ENCODE data around the gene FAM98B. TPM values are rescaled to one million over a fixed set of nuclear protein-coding genes. Genes with fewer than 3 reads are reported as not detected.
A peak's percentile ranks its signal among the peaks of the same experiment; 100 is the strongest.
"Not testable (repeated sequence)": the region's sequence is repeated elsewhere in the genome, so short reads cannot be mapped to it uniquely, and the experiment has no call there.

Gene FAM98B
- total and polyA plus RNA-seq, 5 donors from 2014 or later, result 2.2 to 19.3 (median 4.4) TPM

DNA sequence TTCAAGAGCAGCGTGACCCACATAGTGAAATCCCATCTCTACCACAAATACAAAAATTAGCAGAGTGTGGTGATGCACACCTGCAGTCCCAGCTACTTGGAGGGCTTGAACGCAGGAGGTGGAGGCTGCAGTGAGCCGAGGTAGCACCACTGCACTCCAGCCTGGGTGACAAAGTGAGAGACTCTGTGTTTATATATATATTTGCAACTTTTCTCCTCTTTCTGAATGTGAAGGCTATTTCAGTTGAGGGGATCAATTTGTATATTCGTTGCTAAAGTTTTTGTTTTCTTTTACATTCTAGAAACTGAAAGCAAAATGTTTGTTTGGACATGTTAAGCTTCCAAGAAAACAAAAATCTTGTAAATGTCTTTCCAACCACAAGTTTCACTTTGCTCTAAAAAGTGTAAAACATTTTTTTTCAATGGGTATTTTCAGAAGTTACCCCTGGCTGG lies 29.8 kb upstream of the FAM98B start:
- ATAC-seq (ENCODE audit: low read depth in 2 of 2), result no peak
- Mint-ChIP-seq H3K36me3 (no peaks in the 10 kb centered on the region), H3K4me1 (no peaks in the 10 kb centered on the region), H3K27me3 (peaks cover 35% of the 10 kb centered on the region), H3K4me3 (no peak overlapping the region), H3K9me3 (no peaks in the 10 kb centered on the region), H3K27ac (no peak overlapping the region)
- no peaks in the 10 kb centered on the region for H3K9me3 ChIP-seq (ENCODE audit: control insufficient read depth in 2 of 2, low read length in 2 of 2)
- H3K36me3 ChIP-seq (ENCODE audit: control insufficient read depth, insufficient read depth, low read length), result no peaks in the 10 kb centered on the region
- no peak overlapping the region for H3K27ac ChIP-seq (ENCODE audit: insufficient read depth, low read length, poor library complexity, severe bottlenecking)
- no peak overlapping the region for H3K4me3 ChIP-seq (ENCODE audit: low read depth, low read length)
- H3K4me1 ChIP-seq (ENCODE audit: control insufficient read depth, insufficient read depth, low read length, poor library complexity, severe bottlenecking), result no peaks in the 10 kb centered on the region
- peaks cover 17% of the 10 kb centered on the region for H3K27me3 ChIP-seq (ENCODE audit: control insufficient read depth, insufficient read depth, low read length)
- DNase-seq, result peak in 1 of 3 donors; percentile 19

DNA sequence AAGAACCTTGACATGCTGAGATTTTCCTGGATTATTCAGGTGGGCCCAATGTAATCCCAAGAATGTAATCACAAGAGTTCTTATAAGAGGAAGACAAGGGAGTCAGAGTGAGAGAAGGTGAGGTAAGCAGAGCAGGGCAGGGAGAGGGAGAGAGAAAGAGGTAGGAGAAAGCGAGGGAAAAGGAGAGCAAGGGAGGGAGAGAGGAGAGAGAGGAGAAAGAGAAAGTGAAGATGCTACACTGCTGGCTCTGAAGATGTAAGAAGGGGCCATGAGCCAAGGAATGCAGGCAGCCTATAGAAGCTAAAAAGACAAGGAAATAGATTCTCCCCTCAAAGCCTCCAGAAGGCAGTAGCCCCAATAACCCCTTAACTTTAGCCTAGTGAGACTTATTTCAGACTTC lies 28.7 kb upstream of the FAM98B start:
- Mint-ChIP-seq H3K4me3 (no peak overlapping the region), H3K27ac (no peak overlapping the region), H3K4me1 (no peaks in the 10 kb centered on the region), H3K36me3 (no peaks in the 10 kb centered on the region), H3K9me3 (no peaks in the 10 kb centered on the region), H3K27me3 (peaks cover 42% of the 10 kb centered on the region)
- Histone ChIP-seq H3K27me3 (ENCODE audit: control insufficient read depth, insufficient read depth, low read length) (peaks cover 23% of the 10 kb centered on the region), H3K36me3 (ENCODE audit: control insufficient read depth, insufficient read depth, low read length) (no peaks in the 10 kb centered on the region), H3K4me1 (ENCODE audit: control insufficient read depth, insufficient read depth, low read length, poor library complexity, severe bottlenecking) (no peaks in the 10 kb centered on the region), H3K27ac (ENCODE audit: insufficient read depth, low read length, poor library complexity, severe bottlenecking) (no peak overlapping the region), H3K9me3 (ENCODE audit: control insufficient read depth in 2 of 2, low read length in 2 of 2) (no peaks in the 10 kb centered on the region), H3K4me3 (ENCODE audit: low read depth, low read length) (no peak overlapping the region)
- ATAC-seq (ENCODE audit: low read depth in 2 of 2), result no peak
- DNase-seq, result no peak

DNA sequence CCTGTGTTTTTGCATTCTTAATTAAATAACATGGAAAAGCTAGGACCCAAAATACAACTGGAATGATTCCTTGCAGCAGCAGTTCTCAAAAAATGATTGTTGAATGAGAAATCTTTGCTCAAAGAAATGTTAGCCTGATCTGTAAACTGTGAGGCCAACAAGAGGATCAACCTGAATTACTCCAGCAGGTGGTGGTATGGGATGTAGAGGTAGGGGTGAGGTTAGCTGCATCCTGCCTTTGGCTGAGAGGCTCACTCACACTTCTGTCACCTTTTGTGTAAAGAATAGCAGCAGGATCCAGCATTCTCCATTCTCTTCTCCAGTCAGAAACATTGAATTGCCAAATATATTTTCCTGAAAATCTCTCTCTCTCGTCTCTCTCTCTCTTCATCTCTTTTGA lies 26.5 kb upstream of the FAM98B start:
- peaks cover 61% of the 10 kb centered on the region for H3K27me3 Mint-ChIP-seq
- Histone ChIP-seq H3K4me3 (ENCODE audit: low read depth, low read length) (no peak overlapping the region), H3K4me1 (ENCODE audit: control insufficient read depth, insufficient read depth, low read length, poor library complexity, severe bottlenecking) (no peaks in the 10 kb centered on the region), H3K27ac (ENCODE audit: insufficient read depth, low read length, poor library complexity, severe bottlenecking) (no peak overlapping the region), H3K9me3 (ENCODE audit: control insufficient read depth in 2 of 2, low read length in 2 of 2) (no peaks in the 10 kb centered on the region), H3K27me3 (ENCODE audit: control insufficient read depth, insufficient read depth, low read length) (peaks cover 27% of the 10 kb centered on the region), H3K36me3 (ENCODE audit: control insufficient read depth, insufficient read depth, low read length) (no peaks in the 10 kb centered on the region)
- peaks cover 0 to 1% (median 0%) of the 10 kb centered on the region in 7 donors for H3K9me3 Mint-ChIP-seq
- no peaks in the 10 kb centered on the region for H3K4me1 Mint-ChIP-seq
- DNase-seq, result peak in 1 of 3 donors; percentile 38
- no peak for ATAC-seq (ENCODE audit: low read depth in 2 of 2)
- no peak overlapping the region for H3K27ac Mint-ChIP-seq
- H3K36me3 Mint-ChIP-seq, result no peaks in the 10 kb centered on the region
- no peak overlapping the region for H3K4me3 Mint-ChIP-seq

DNA sequence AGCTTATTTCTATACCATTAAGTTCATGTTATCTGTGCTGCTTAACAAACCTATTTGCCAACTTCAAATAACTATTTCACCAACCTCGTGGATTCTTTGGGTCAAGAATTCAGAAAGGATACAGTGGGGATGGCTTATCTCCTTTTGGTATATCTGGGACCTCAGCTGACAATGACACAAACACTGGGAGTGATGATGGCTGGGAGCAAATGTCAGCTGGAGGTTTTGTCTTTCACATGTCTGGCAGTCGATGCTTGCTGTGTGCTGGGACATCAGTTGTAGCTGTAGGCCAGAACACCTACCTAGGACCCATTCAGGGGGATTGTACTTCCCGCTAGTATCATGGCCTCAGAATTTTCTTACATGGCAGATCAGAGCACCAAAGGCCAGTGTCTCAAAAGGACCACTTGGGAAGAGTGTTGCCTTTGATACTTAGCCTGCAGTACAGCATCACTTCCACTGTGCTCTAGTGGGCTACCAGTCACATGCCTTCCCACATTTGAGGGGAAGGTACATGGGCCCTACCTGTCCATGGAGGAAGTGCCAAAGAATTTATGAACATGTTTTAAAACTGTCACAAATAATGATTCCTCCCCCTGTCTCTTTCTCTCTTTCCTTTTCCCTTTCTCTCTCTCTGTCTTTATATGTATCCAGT lies 23.7 kb upstream of the FAM98B start:
- Histone ChIP-seq H3K4me3 (ENCODE audit: low read depth, low read length) (no peak overlapping the region), H3K36me3 (ENCODE audit: control insufficient read depth, insufficient read depth, low read length) (no peaks in the 10 kb centered on the region), H3K4me1 (ENCODE audit: control insufficient read depth, insufficient read depth, low read length, poor library complexity, severe bottlenecking) (no peaks in the 10 kb centered on the region), H3K27me3 (ENCODE audit: control insufficient read depth, insufficient read depth, low read length) (peaks cover 16% of the 10 kb centered on the region), H3K27ac (ENCODE audit: insufficient read depth, low read length, poor library complexity, severe bottlenecking) (no peak overlapping the region), H3K9me3 (ENCODE audit: control insufficient read depth in 2 of 2, low read length in 2 of 2) (no peaks in the 10 kb centered on the region)
- Mint-ChIP-seq H3K36me3 (no peaks in the 10 kb centered on the region), H3K4me3 (no peak overlapping the region), H3K9me3 (peaks cover 0 to 1% (median 0%) of the 10 kb centered on the region in 7 donors), H3K27ac (peak overlapping the region in 1 of 3 donors; percentile 9), H3K27me3 (peaks cover 80% of the 10 kb centered on the region), H3K4me1 (no peaks in the 10 kb centered on the region)
- ATAC-seq (ENCODE audit: low read depth in 2 of 2) (no peak), DNase-seq (no peak)

DNA sequence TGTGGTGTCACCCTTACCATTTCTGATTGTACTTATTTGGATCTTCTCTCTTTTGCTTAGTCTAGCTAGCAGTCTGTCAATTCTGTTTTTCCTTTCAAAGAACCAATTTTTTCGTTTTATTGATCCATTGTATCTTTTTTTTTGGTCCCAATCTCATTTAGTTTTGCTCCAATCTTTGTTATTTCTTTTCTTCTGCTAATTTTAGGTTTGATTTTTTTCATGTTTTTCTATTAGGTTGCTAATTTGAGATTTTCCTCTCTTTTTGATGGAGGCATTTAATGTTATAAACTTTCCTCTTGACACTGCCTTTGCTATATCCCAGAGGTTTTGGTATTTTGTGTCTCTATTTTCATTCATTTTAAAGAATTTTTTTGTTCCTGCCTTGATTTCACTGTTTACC lies 16.9 kb upstream of the FAM98B start:
- Mint-ChIP-seq H3K4me1 (peaks cover 3 to 7% (median 5%) of the 10 kb centered on the region in 4 donors), H3K27me3 (peaks cover 77% of the 10 kb centered on the region), H3K9me3 (peaks cover 0 to 7% (median 4%) of the 10 kb centered on the region in 7 donors), H3K4me3 (no peak overlapping the region), H3K27ac (no peak overlapping the region), H3K36me3 (no peaks in the 10 kb centered on the region)
- Histone ChIP-seq H3K27ac (ENCODE audit: insufficient read depth, low read length, poor library complexity, severe bottlenecking) (no peak overlapping the region), H3K4me1 (ENCODE audit: control insufficient read depth, insufficient read depth, low read length, poor library complexity, severe bottlenecking) (no peaks in the 10 kb centered on the region), H3K4me3 (ENCODE audit: low read depth, low read length) (no peak overlapping the region), H3K27me3 (ENCODE audit: control insufficient read depth, insufficient read depth, low read length) (peaks cover 32% of the 10 kb centered on the region), H3K36me3 (ENCODE audit: control insufficient read depth, insufficient read depth, low read length) (no peaks in the 10 kb centered on the region), H3K9me3 (ENCODE audit: control insufficient read depth in 2 of 2, low read length in 2 of 2) (peaks cover 9 to 14% of the 10 kb centered on the region in 2 experiments)
- ATAC-seq (ENCODE audit: low read depth in 2 of 2) (no peak), DNase-seq (no peak)

DNA sequence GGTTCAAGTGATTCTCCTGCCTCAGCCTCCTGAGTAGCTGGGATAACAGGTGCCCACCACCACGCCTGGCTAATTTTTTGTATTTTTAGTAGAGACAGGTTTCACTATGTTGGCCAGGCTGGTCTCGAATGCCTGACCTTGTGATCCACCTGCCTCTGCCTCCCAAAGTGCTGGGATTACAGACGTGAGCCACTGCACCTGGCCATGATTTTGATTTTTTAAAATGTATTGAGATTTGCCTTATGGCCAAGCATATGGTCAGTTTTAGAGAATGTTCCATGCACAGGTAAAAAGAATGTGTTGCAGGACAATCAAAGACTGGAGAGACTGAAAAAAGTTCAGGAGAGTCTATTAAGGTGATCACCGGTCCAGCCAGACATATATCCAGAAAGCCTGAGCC lies 16.3 kb upstream of the FAM98B start:
- H3K4me3 ChIP-seq (ENCODE audit: low read depth, low read length); H3K27ac ChIP-seq (ENCODE audit: insufficient read depth, low read length, poor library complexity, severe bottlenecking); H3K9me3 Mint-ChIP-seq; H3K4me1 ChIP-seq (ENCODE audit: control insufficient read depth, insufficient read depth, low read length, poor library complexity, severe bottlenecking); H3K36me3 Mint-ChIP-seq; H3K4me1 Mint-ChIP-seq; ATAC-seq (ENCODE audit: low read depth in 2 of 2); H3K4me3 Mint-ChIP-seq; DNase-seq; H3K36me3 ChIP-seq (ENCODE audit: control insufficient read depth, insufficient read depth, low read length); H3K27ac Mint-ChIP-seq: not testable (repeated sequence)
- peaks cover 71% of the 10 kb centered on the region for H3K27me3 Mint-ChIP-seq
- Histone ChIP-seq H3K27me3 (ENCODE audit: control insufficient read depth, insufficient read depth, low read length) (peaks cover 30% of the 10 kb centered on the region), H3K9me3 (ENCODE audit: control insufficient read depth in 2 of 2, low read length in 2 of 2) (peaks cover 9 to 14% of the 10 kb centered on the region in 2 experiments)

DNA sequence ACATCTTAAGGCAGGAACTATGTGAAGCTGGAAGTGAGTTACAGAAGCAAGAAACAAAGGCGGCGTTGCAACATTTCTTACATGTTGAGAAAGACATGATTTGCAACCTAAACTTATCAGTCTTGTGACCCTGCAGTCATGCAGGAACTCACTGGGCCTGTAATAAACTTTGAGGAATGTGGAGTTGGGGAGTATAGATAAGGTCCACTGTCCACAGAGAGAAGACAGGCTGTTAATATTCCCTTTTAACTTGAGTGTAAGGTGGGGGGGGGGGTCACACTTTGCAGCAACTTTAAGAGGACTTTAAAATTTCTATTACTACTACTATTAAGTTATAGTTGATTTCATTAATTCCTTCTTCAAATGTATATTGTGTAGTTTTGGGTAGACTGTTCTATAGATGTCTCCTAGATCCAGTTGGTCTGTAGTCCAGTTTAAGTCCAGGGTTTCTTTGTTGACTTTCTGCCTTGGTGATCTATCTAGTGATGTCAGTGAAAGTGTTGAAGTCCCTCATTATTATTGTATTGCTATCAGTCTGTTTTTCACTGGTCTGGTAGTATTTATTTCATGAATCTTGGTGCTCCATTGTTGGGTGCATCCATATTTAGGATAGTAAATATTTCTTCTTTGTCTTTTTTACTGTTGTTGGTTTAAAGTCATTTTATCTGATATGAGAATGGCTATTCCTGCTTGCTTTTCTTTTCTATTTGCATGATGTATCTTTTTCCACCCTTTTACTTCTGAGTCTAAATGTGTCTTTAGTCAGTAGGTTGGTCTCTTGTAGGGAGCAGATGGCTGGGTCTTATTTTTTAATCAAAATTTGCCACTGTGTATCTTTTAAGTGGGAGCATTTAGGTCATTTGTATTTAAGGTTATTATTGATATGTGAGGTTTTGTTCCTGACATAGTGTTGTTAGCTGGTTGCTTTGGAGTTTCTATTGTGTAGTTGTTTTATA lies 15.6 kb upstream of the FAM98B start:
- DNase-seq (no peak), ATAC-seq (ENCODE audit: low read depth in 2 of 2) (no peak)
- H3K27me3 ChIP-seq (ENCODE audit: control insufficient read depth, insufficient read depth, low read length), result peaks cover 30% of the 10 kb centered on the region
- peaks cover 3 to 7% (median 5%) of the 10 kb centered on the region in 4 donors for H3K4me1 Mint-ChIP-seq
- no peak overlapping the region for H3K27ac ChIP-seq (ENCODE audit: insufficient read depth, low read length, poor library complexity, severe bottlenecking)
- H3K4me3 Mint-ChIP-seq, result no peak overlapping the region
- peaks cover 64% of the 10 kb centered on the region for H3K27me3 Mint-ChIP-seq
- no peak overlapping the region for H3K27ac Mint-ChIP-seq
- peaks cover 9 to 14% of the 10 kb centered on the region in 2 experiments for H3K9me3 ChIP-seq (ENCODE audit: control insufficient read depth in 2 of 2, low read length in 2 of 2)
- H3K9me3 Mint-ChIP-seq, result peaks cover 0 to 7% (median 4%) of the 10 kb centered on the region in 7 donors
- no peaks in the 10 kb centered on the region for H3K36me3 ChIP-seq (ENCODE audit: control insufficient read depth, insufficient read depth, low read length)
- H3K4me3 ChIP-seq (ENCODE audit: low read depth, low read length), result no peak overlapping the region
- H3K4me1 ChIP-seq (ENCODE audit: control insufficient read depth, insufficient read depth, low read length, poor library complexity, severe bottlenecking), result no peaks in the 10 kb centered on the region
- H3K36me3 Mint-ChIP-seq, result no peaks in the 10 kb centered on the region

Data from CD4-positive, CD25-positive, alpha-beta regulatory T cell (primary cell).